ENCODE data around the gene CDKL1.

GRCh38 chr14:50400461-50400860 lies 3.8 kb upstream of the CDKL1 start:
- TF ChIP-seq CTCF (IDR thresholded peaks at IDR 0.05; ENCODE audit: low read depth, low read length, poor library complexity, severe bottlenecking) (no peak), EZH2phosphoT487 (IDR thresholded peaks at IDR 0.05; ENCODE audit: borderline replicate concordance, low read length) (no peak)
